Sigmoid colon (tissue), 7 donors: Measurements from ENCODE around the gene IMMP2L. TPM values are rescaled to one million over a fixed set of nuclear protein-coding genes. Genes with fewer than 3 reads are reported as not detected.

Source experiments
- DNase-seq: peaks from one replicate; pipeline ENCODE4 v3.0.0-alpha.2; 2019
- H3K27ac ChIP-seq, 4 donors: fragments of 200-600 bp; sonication (generic); one replicate each; pipeline ENCODE4 v1.5.1; 2016 to 2019; ENCODE audit warnings: mild to moderate bottlenecking in 1 of 4
- H3K27me3 ChIP-seq, 3 donors: fragments of 200-600 bp; sonication (generic); one replicate each; pipeline ENCODE4 v1.5.1; 2019; ENCODE audit warnings: mild to moderate bottlenecking in 1 of 3
- H3K36me3 ChIP-seq, 4 donors: fragments of 200-600 bp; sonication (generic); one replicate each; pipeline ENCODE4 v1.5.1; 2016 to 2019
- H3K4me1 ChIP-seq, 4 donors: fragments of 200-600 bp; sonication (generic); one replicate each; pipeline ENCODE4 v1.5.1; 2017 to 2019
- H3K4me3 ChIP-seq, 4 donors: fragments of 200-600 bp; sonication (generic); one replicate each; pipeline ENCODE4 v1.5.1; 2017 to 2019; ENCODE audit warnings: mild to moderate bottlenecking in 2 of 4, moderate library complexity in 1 of 4
- H3K9me3 ChIP-seq, 4 donors: fragments of 200-600 bp in 3 of 4; sonication (generic) in 3 of 4; one replicate each; pipeline versions ENCODE4 v1.5.1 to v1.6.1; 2013 to 2019
- EP300 ChIP-seq, 4 donors: sonication (generic); formaldehyde crosslinking; IDR thresholded peaks; one replicate each; pipeline ENCODE4 v1.6.1; 2017; ENCODE audit warnings: antibody characterized with exemption in 4 of 4
- POLR2A ChIP-seq, 2 donors: fragments of 450-650 bp; IDR thresholded peaks; one replicate each; pipeline ENCODE4 v1.6.1; 2016; ENCODE audit warnings: antibody characterized with exemption in 2 of 2, mild to moderate bottlenecking in 2 of 2, moderate library complexity in 2 of 2
- POLR2AphosphoS5 ChIP-seq, 4 donors: sonication (generic); formaldehyde crosslinking; IDR thresholded peaks; one replicate each; pipeline ENCODE4 v1.6.1; 2017; ENCODE audit warnings: antibody characterized with exemption in 4 of 4
- WGBS, 2 donors: extraction: QIAGEN DNeasy Blood & Tissue Kit; methylation state at CpG; one replicate each; pipeline ENCODE4 v1.1.7; 2013; 5-methylcytosine and 5-hydroxymethylcytosine counted together
- intact Hi-C: fragments of 100-400 bp; cut with DNase I; formaldehyde crosslinking; loops from one replicate; pipeline ENCODE4 v1.15.1; 2023
- polyA plus RNA-seq, 3 donors: library from polyadenylated mRNA; stranded (reverse); fragments of 200-250 nt; gene quantifications; one replicate each; pipeline ENCODE4 v1.2.3, GENCODE V29; 2013
- total RNA-seq, 4 donors: library from RNA; depleted of rRNA; stranded (reverse); fragments of >200 nt; gene quantifications; one replicate each; pipeline ENCODE4 v1.1.0, GENCODE V29; 2016
- TF ChIP-seq, protein P1 (sequence below), 4 experiments: fragments of 450-650 bp in 3 of 4; fragments of 200-600 bp in 1 of 4; IDR thresholded peaks; one replicate each; pipeline ENCODE4 v1.5.1; 2016 to 2019; ENCODE audit warnings: antibody characterized with exemption in 4 of 4, mild to moderate bottlenecking in 3 of 4, moderate library complexity in 2 of 4
- donor health status: healthy with polysubstance abuse.
- donor health status: Bipolar disorder and iron deficiency.
- donor health status: healthy.

Gene IMMP2L
- total and polyA plus RNA-seq, 7 donors = 2.5 to 57.9 (median 18.5) TPM

DNA sequence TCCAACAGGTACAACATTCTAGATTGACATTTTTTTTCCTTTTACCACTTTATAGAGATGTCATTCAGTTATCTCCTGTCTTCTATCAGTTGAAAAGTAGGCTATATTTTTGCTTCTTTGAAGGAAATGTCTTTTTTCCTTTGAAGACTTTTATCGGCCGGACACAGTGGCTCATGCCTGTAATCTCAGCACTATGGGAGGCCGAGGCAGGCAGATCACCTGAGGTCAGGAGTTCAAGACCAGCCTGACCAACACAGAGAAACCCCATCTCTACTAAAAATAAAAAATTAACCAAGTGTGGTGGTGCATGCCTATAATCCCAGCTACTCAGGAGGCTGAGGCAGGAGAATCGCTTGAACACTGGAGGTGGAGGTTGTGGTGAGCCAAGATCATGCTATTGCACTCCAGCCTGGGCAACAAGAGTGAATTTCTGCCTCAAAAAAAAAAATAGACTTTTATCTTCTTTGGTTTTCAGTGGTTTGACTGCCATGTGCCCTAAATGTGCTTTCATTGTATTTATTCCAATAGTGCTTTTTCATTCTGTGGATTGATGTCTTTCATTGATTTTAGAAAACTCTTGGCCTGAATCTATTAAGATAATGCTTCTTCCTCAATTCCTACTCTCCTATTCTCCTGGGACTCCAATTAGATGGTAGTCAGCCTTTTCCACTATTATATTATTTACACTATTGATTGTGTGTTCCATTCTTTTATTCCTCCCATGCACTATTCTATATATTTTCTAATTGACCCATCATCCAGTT, 84.6 kb downstream of the IMMP2L start:
- intact Hi-C loops = no loop called here
- H3K4me1 ChIP-seq = peaks cover 0 to 9% (median 0%) of the 10 kb centered on the region in 4 donors
- no peaks in the 10 kb centered on the region for H3K27me3 ChIP-seq
- no peaks in the 10 kb centered on the region for H3K36me3 ChIP-seq
- no peak for DNase-seq
- H3K4me3 ChIP-seq = no peak overlapping the region
- TF ChIP-seq EP300 (IDR thresholded peaks at IDR 0.05) = no peak
- TF ChIP-seq POLR2AphosphoS5 (IDR thresholded peaks at IDR 0.05) = no peak
- TF ChIP-seq, protein P1, sequence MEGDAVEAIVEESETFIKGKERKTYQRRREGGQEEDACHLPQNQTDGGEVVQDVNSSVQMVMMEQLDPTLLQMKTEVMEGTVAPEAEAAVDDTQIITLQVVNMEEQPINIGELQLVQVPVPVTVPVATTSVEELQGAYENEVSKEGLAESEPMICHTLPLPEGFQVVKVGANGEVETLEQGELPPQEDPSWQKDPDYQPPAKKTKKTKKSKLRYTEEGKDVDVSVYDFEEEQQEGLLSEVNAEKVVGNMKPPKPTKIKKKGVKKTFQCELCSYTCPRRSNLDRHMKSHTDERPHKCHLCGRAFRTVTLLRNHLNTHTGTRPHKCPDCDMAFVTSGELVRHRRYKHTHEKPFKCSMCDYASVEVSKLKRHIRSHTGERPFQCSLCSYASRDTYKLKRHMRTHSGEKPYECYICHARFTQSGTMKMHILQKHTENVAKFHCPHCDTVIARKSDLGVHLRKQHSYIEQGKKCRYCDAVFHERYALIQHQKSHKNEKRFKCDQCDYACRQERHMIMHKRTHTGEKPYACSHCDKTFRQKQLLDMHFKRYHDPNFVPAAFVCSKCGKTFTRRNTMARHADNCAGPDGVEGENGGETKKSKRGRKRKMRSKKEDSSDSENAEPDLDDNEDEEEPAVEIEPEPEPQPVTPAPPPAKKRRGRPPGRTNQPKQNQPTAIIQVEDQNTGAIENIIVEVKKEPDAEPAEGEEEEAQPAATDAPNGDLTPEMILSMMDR (IDR thresholded peaks at IDR 0.05) = no peak
- no peak for TF ChIP-seq POLR2A (IDR thresholded peaks at IDR 0.05)
- WGBS, 2 donors = 96% methylated on average over 4 of the region's 4 CpGs
- H3K9me3 ChIP-seq = no peaks in the 10 kb centered on the region
- H3K27ac ChIP-seq = no peak overlapping the region

DNA sequence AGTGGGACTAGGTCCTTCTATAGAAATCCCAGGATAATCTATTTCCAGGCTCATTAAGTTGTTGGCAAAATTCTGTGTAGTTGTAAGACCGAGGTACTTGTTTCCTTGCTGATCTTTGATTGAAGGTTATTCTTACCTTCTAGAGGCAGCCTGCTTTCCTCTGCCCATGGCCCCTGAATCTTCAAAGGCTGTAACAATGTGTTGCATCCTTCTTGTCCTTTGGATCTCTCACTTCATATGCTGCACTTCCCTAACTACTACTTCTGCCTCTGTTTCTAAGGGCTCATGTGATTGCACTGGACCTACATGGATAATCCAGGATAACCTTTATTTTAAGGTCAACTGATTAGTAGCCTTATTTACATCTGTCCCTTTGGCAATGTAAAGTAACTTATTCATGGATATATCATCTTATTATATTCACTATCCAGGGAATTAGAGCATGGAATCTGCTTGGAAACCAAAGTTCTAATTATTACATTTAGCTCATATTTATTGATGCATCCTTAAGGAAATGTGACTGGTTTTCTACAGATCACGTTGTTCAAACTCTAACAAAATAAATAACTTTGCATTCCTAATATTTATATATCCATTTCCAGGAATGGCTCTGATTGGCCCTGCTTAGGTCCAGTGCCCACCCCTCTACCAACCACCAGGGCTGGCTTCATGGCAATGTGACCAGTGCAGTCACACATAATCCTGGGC, 85.6 kb downstream of the IMMP2L start:
- H3K4me1 ChIP-seq = peaks cover 0 to 9% (median 0%) of the 10 kb centered on the region in 4 donors
- H3K9me3 ChIP-seq = no peaks in the 10 kb centered on the region
- TF ChIP-seq POLR2A (IDR thresholded peaks at IDR 0.05) (no peak), EP300 (IDR thresholded peaks at IDR 0.05) (no peak), POLR2AphosphoS5 (IDR thresholded peaks at IDR 0.05) (no peak)
- TF ChIP-seq, protein P1 (IDR thresholded peaks at IDR 0.05) = no peak
- no peaks in the 10 kb centered on the region for H3K27me3 ChIP-seq
- 85 to 87% methylated on average over 2 of the region's 2 CpGs for WGBS, 2 donors
- H3K27ac ChIP-seq = no peak overlapping the region
- intact Hi-C loops = no loop called here
- no peak overlapping the region for H3K4me3 ChIP-seq
- no peaks in the 10 kb centered on the region for H3K36me3 ChIP-seq
- no peak for DNase-seq

DNA sequence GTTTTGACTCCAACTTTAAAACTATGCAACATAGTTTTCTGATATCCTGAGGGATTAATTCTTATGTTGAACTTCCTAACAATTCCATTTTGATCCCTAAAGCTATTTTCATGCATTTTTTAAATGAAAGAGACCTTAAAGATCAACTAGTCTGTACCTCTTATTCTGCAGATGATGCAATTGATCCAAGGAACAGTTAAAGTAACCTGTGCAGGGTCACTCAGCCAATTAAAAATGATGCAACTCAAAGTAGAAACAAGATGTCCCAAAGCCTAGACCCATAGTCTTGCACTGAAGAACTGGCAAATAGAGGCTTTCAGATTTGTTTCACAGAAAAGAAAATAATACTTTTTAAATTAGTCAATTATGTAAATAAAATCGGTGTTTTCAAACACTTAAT, 86.3 kb downstream of the IMMP2L start:
- Histone ChIP-seq H3K27me3 (no peaks in the 10 kb centered on the region), H3K4me1 (peaks cover 0 to 9% (median 0%) of the 10 kb centered on the region in 4 donors), H3K9me3 (no peaks in the 10 kb centered on the region), H3K4me3 (no peak overlapping the region), H3K36me3 (no peaks in the 10 kb centered on the region), H3K27ac (no peak overlapping the region)
- WGBS, 2 donors = 52 to 76% methylated on average over 1 of the region's 1 CpG
- no peak for TF ChIP-seq EP300 (IDR thresholded peaks at IDR 0.05)
- no peak for TF ChIP-seq POLR2AphosphoS5 (IDR thresholded peaks at IDR 0.05)
- TF ChIP-seq POLR2A (IDR thresholded peaks at IDR 0.05) = no peak
- TF ChIP-seq, protein P1 (IDR thresholded peaks at IDR 0.05) = no peak
- intact Hi-C loops = no loop called here
- DNase-seq = no peak

DNA sequence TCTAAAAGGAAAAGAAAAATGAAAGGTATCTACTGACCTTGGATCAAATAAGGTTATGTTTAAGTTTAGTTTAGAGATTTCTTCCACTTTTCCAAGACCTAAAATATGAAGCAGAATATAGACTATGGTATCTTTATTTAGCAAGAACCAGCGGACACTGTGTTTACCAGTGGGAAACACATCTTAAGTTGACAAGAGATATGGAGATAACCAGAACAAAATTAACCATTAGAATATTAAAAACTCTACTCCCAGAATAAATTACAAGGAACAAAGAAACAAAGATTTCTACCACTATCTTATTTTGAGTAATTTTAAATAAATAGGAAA, 86.9 kb downstream of the IMMP2L start:
- no peak for DNase-seq

DNA sequence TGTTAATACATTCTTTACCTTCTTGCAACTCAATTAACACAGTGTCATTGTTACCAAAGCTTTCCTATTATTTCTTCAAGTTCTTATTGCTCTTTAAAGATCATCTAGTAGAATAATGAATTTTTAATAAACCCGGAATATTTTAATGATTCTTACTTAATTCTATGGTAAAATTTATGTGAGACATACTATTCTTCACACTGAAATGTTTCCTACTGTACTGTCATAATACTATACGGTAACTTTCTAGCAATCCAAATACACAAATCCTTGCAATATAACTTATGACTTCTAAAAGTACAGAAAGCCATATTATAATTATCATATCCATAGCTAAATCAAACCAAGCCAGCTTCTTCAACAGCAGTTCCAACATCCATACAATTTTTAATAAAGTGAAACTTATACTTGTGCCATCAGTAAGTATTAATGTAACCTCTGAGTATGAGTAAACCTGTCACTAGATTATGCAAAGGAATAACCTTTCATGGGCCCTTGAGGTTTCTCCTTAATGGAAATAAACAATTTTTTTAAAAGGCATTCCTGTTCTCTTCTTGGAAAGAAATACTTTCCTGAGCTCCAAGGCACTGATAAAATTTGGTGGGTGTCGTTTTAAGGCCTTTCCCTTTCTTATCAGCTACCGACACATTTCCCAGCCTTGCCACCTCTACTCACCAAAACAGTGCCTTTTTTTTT, 87.4 kb downstream of the IMMP2L start:
- H3K4me1 ChIP-seq = peaks cover 0 to 9% (median 0%) of the 10 kb centered on the region in 4 donors
- H3K4me3 ChIP-seq = no peak overlapping the region
- H3K9me3 ChIP-seq = no peaks in the 10 kb centered on the region
- H3K27ac ChIP-seq = no peak overlapping the region
- intact Hi-C loops = no loop called here
- H3K36me3 ChIP-seq = no peaks in the 10 kb centered on the region
- TF ChIP-seq EP300 (IDR thresholded peaks at IDR 0.05) (no peak), POLR2A (IDR thresholded peaks at IDR 0.05) (no peak), POLR2AphosphoS5 (IDR thresholded peaks at IDR 0.05) (no peak)
- TF ChIP-seq, protein P1 (IDR thresholded peaks at IDR 0.05) = no peak
- DNase-seq = no peak
- H3K27me3 ChIP-seq = no peaks in the 10 kb centered on the region
- WGBS, 2 donors = 80 to 90% methylated on average over 4 of the region's 4 CpGs

More for the DNA sequence above, 86.9 kb downstream of the IMMP2L start:
- H3K27ac ChIP-seq = no peak overlapping the region
- intact Hi-C loops = no loop called here
- no peak overlapping the region for H3K4me3 ChIP-seq
- H3K4me1 ChIP-seq = peaks cover 0 to 9% (median 0%) of the 10 kb centered on the region in 4 donors
- H3K36me3 ChIP-seq = no peaks in the 10 kb centered on the region
- no peak for TF ChIP-seq POLR2AphosphoS5 (IDR thresholded peaks at IDR 0.05)
- TF ChIP-seq EP300 (IDR thresholded peaks at IDR 0.05) = no peak
- no peaks in the 10 kb centered on the region for H3K27me3 ChIP-seq
- WGBS, 2 donors = 91% methylated on average over 1 of the region's 1 CpG
- H3K9me3 ChIP-seq = no peaks in the 10 kb centered on the region
